Measurements from ENCODE around the gene EBF4. TPM values are rescaled to one million over a fixed set of nuclear protein-coding genes. Genes with fewer than 3 reads are reported as not detected.
"Not testable (repeated sequence)": the region's sequence is repeated elsewhere in the genome, so short reads cannot be mapped to it uniquely, and the experiment has no call there.

Gene EBF4
- total RNA-seq, 4 donors from 2014 or later, result 1.3 to 7.5 (median 5.4) TPM

- no peak for DNase-seq (ENCODE audit: low spot score)
- TF ChIP-seq, protein P1, sequence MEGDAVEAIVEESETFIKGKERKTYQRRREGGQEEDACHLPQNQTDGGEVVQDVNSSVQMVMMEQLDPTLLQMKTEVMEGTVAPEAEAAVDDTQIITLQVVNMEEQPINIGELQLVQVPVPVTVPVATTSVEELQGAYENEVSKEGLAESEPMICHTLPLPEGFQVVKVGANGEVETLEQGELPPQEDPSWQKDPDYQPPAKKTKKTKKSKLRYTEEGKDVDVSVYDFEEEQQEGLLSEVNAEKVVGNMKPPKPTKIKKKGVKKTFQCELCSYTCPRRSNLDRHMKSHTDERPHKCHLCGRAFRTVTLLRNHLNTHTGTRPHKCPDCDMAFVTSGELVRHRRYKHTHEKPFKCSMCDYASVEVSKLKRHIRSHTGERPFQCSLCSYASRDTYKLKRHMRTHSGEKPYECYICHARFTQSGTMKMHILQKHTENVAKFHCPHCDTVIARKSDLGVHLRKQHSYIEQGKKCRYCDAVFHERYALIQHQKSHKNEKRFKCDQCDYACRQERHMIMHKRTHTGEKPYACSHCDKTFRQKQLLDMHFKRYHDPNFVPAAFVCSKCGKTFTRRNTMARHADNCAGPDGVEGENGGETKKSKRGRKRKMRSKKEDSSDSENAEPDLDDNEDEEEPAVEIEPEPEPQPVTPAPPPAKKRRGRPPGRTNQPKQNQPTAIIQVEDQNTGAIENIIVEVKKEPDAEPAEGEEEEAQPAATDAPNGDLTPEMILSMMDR (IDR thresholded peaks at IDR 0.05), result no peak
- no peak for ATAC-seq (ENCODE audit: low FRiP score)
These were observed 114.4 kb downstream of the EBF4 start for GRCh38 chr20:2807019-2807418.

GRCh38 chr20:2807929-2808328 is 115.3 kb downstream of the EBF4 start:
- not testable (repeated sequence) for ATAC-seq (ENCODE audit: low FRiP score); DNase-seq (ENCODE audit: low spot score)

- DNase-seq (ENCODE audit: low spot score), result no peak
- TF ChIP-seq, protein P1 (IDR thresholded peaks at IDR 0.05), result no peak
- no peak for ATAC-seq (ENCODE audit: low FRiP score)
These were observed 117.1 kb downstream of the EBF4 start for GRCh38 chr20:2809690-2810089.

Small RNA genes within 50 kb of the gene (small RNA-seq; reads per million reads assigned to genes)
- gene SNORA51, result not detected
- not detected for gene SNORD110
- gene SNORD56, result not detected
- not detected for gene SNORD57
- gene SNORD86, result not detected

Other genes with a start within 250 kb of the EBF4 start
- 100 to 1,000 TPM; 119 to 267 (median 170) TPM for gene SNRPB, start 222.0 kb upstream of the EBF4 start, total RNA-seq
- gene ZNF343, start 183.9 kb upstream of the EBF4 start, total RNA-seq, result 10 to 100 TPM in 1 of 4 donors, 1 to 10 TPM in 3; 6.8 to 14.8 (median 8.4) TPM
- under 1 TPM; 0.32 to 0.88 (median 0.53) TPM for gene TMC2, start 156.2 kb upstream of the EBF4 start, total RNA-seq
- gene NOP56, start 40.1 kb upstream of the EBF4 start, total RNA-seq, result 100 to 1,000 TPM in 2 of 4 donors, 10 to 100 TPM in 2; 77.3 to 463 (median 96.6) TPM
- gene IDH3B, start 28.6 kb upstream of the EBF4 start, total RNA-seq, result 100 to 1,000 TPM in 3 of 4 donors, 10 to 100 TPM in 1; 90.3 to 122 (median 103) TPM
- 10 to 100 TPM; 22.1 to 74.1 (median 32.3) TPM for gene CPXM1, start 107.8 kb downstream of the EBF4 start, total RNA-seq
- gene C20orf141, start 122.2 kb downstream of the EBF4 start, total RNA-seq, result 1 to 10 TPM in 2 of 4 donors, not detected in 2; 1.2 to 1.4 TPM
- not detected for gene TMEM239, start 123.6 kb downstream of the EBF4 start, total RNA-seq
- 10 to 100 TPM; 21.5 to 46.7 (median 33.3) TPM for gene PCED1A, start 147.9 kb downstream of the EBF4 start, total RNA-seq
- 10 to 100 TPM; 24.0 to 34.0 (median 27.7) TPM for gene VPS16, start 148.0 kb downstream of the EBF4 start, total RNA-seq
- 10 to 100 TPM; 55.0 to 78.0 (median 68.2) TPM for gene PTPRA, start 180.7 kb downstream of the EBF4 start, total RNA-seq